Adrenal gland (tissue), 5 donors: ENCODE measurements around the gene RAD51B.

Experiments
- CTCF ChIP-seq, 6 experiments: fragments of 450-650 bp in 4 of 6; fragments of 200-600 bp in 2 of 6; sonication (generic) in 1 of 6; IDR thresholded peaks; 1 replicate in 5 of 6; 2 replicates in 1 of 6; pipeline versions ENCODE4 v1.5.1 to v1.8.0; 2016 to 2021; ENCODE audit warnings: antibody characterized with exemption in 6 of 6, mild to moderate bottlenecking in 2 of 6, moderate library complexity in 1 of 6
- POLR2A ChIP-seq, 2 donors: fragments of 450-650 bp; IDR thresholded peaks; one replicate each; pipeline ENCODE4 v1.6.1; 2017; ENCODE audit warnings: antibody characterized with exemption in 2 of 2, mild to moderate bottlenecking in 2 of 2, moderate library complexity in 1 of 2
- donor health status: DM: no; HTN: no; CAD: no.

- no peak for TF ChIP-seq CTCF (IDR thresholded peaks at IDR 0.05)
- TF ChIP-seq POLR2A (IDR thresholded peaks at IDR 0.05), result no peak
These were observed 727.3 kb downstream of the RAD51B start for GRCh38 chr14:68546839-68547238.
